Endothelial cell (in vitro differentiated cells): ENCODE measurements around the gene ZNF100. TPM values are rescaled to one million over a fixed set of nuclear protein-coding genes. Genes with fewer than 3 reads are reported as not detected.
"Not testable (repeated sequence)": the region's sequence is repeated elsewhere in the genome, so short reads cannot be mapped to it uniquely, and the experiment has no call there.

Experiments used
- DNase-seq: peaks from one replicate; pipeline ENCODE4 v3.0.0; 2021; ENCODE audit warnings: low spot score
- H3K27ac Mint-ChIP-seq: one replicate; pipeline ENCODE4 v1.8.0; 2021; ENCODE audit warnings: mixed read lengths, inconsistent platforms; ENCODE audit not compliant: unreplicated experiment
- H3K27me3 Mint-ChIP-seq: one replicate; pipeline ENCODE4 v1.8.0; 2021; ENCODE audit warnings: mild to moderate bottlenecking, moderate library complexity, mixed read lengths, inconsistent platforms; ENCODE audit not compliant: unreplicated experiment
- H3K36me3 Mint-ChIP-seq: one replicate; pipeline ENCODE4 v1.8.0; 2021; ENCODE audit warnings: mild to moderate bottlenecking, low read depth, mixed read lengths, inconsistent platforms; ENCODE audit not compliant: unreplicated experiment
- H3K4me1 Mint-ChIP-seq: one replicate; pipeline ENCODE4 v1.8.0; 2021; ENCODE audit warnings: mild to moderate bottlenecking, mixed read lengths, inconsistent platforms; ENCODE audit not compliant: unreplicated experiment
- H3K4me3 Mint-ChIP-seq: one replicate; pipeline ENCODE4 v1.8.0; 2021; ENCODE audit warnings: mild to moderate bottlenecking, mixed read lengths, inconsistent platforms; ENCODE audit not compliant: unreplicated experiment
- H3K9me3 Mint-ChIP-seq: one replicate; pipeline ENCODE4 v1.8.0; 2021; ENCODE audit warnings: mixed read lengths, inconsistent platforms; ENCODE audit not compliant: unreplicated experiment
- CTCF ChIP-seq: fragments of 200-600 bp; sonication (generic); IDR thresholded peaks from one replicate; pipeline ENCODE4 v1.5.0; 2021; ENCODE audit warnings: antibody characterized with exemption; ENCODE audit not compliant: unreplicated experiment
- total RNA-seq: library from RNA; stranded (reverse); fragmentation: NEBNext Ultra II Directional; extraction: Animal tissue kit (Norgen Biotek cat#: 25700); gene quantifications from one replicate; pipeline ENCODE4 v1.2.1, GENCODE V29; 2021; ENCODE audit not compliant: unreplicated experiment

ZNF100 gene
- total RNA-seq, 1 donor from 2014 or later = 18.2 TPM

- Mint-ChIP-seq H3K27ac (no peak overlapping the region), H3K36me3 (no peaks in the 10 kb centered on the region), H3K4me3 (no peak overlapping the region), H3K4me1 (no peaks in the 10 kb centered on the region), H3K27me3 (peaks cover 2% of the 10 kb centered on the region), H3K9me3 (no peaks in the 10 kb centered on the region)
- TF ChIP-seq CTCF = no peak
- no peak for DNase-seq
Observed at GRCh38 chr19:21709464-21709863, 57.9 kb downstream of the ZNF100 start.

- DNase-seq, H3K9me3 Mint-ChIP-seq: not testable (repeated sequence)
Observed at GRCh38 chr19:21707878-21708277, 59.5 kb downstream of the ZNF100 start.

GRCh38 chr19:21707065-21707464 lies 60.3 kb downstream of the ZNF100 start:
- Mint-ChIP-seq H3K27ac (peak overlapping the region; percentile 57), H3K9me3 (no peaks in the 10 kb centered on the region), H3K4me3 (no peak overlapping the region), H3K36me3 (no peaks in the 10 kb centered on the region), H3K4me1 (no peaks in the 10 kb centered on the region), H3K27me3 (peaks cover 2% of the 10 kb centered on the region)
- DNase-seq = no peak
- no peak for TF ChIP-seq CTCF

More at GRCh38 chr19:21707878-21708277, 59.5 kb downstream of the ZNF100 start:
- not testable (repeated sequence) for H3K4me1 Mint-ChIP-seq, H3K27me3 Mint-ChIP-seq, H3K36me3 Mint-ChIP-seq, H3K27ac Mint-ChIP-seq, H3K4me3 Mint-ChIP-seq

- peaks cover 2% of the 10 kb centered on the region for H3K27me3 Mint-ChIP-seq
- DNase-seq = no peak
- no peak overlapping the region for H3K27ac Mint-ChIP-seq
- H3K4me3 Mint-ChIP-seq = no peak overlapping the region
- no peak for TF ChIP-seq CTCF
- no peaks in the 10 kb centered on the region for H3K4me1 Mint-ChIP-seq
- H3K36me3 Mint-ChIP-seq = no peaks in the 10 kb centered on the region
- no peaks in the 10 kb centered on the region for H3K9me3 Mint-ChIP-seq
Observed at GRCh38 chr19:21705393-21705792, 62.0 kb downstream of the ZNF100 start.

- H3K36me3 Mint-ChIP-seq = no peaks in the 10 kb centered on the region
- no peak overlapping the region for H3K27ac Mint-ChIP-seq
- no peak overlapping the region for H3K4me3 Mint-ChIP-seq
- no peaks in the 10 kb centered on the region for H3K9me3 Mint-ChIP-seq
- no peaks in the 10 kb centered on the region for H3K4me1 Mint-ChIP-seq
- no peak for TF ChIP-seq CTCF
- DNase-seq = no peak
- no peaks in the 10 kb centered on the region for H3K27me3 Mint-ChIP-seq
Observed at GRCh38 chr19:21704320-21704719, 63.1 kb downstream of the ZNF100 start.

GRCh38 chr19:21699197-21699596 lies 68.2 kb downstream of the ZNF100 start:
- Mint-ChIP-seq H3K36me3 (no peaks in the 10 kb centered on the region), H3K9me3 (no peaks in the 10 kb centered on the region), H3K4me1 (no peaks in the 10 kb centered on the region), H3K27me3 (peaks cover 3% of the 10 kb centered on the region), H3K27ac (no peak overlapping the region), H3K4me3 (no peak overlapping the region)
- no peak for DNase-seq
- TF ChIP-seq CTCF = no peak
